Parathyroid adenoma (tissue), 2 donors: ENCODE measurements around the gene HERPUD1.

Source experiments
- H2AFZ ChIP-seq: fragments of 300-600 bp; sonication (generic); one replicate; pipeline ENCODE4 v1.7.0; 2017; ENCODE audit warnings: antibody characterized with exemption, mild to moderate bottlenecking
- H3K27ac ChIP-seq: fragments of 300-600 bp; sonication (generic); one replicate; pipeline ENCODE4 v1.7.0; 2017
- H3K27me3 ChIP-seq: fragments of 300-600 bp; sonication (generic); one replicate; pipeline ENCODE4 v1.7.0; 2017; ENCODE audit warnings: low read length; ENCODE audit not compliant: control insufficient read depth, insufficient read depth
- H3K36me3 ChIP-seq: fragments of 300-600 bp; sonication (generic); one replicate; pipeline ENCODE4 v1.7.0; 2017; ENCODE audit warnings: low read length; ENCODE audit not compliant: control insufficient read depth, insufficient read depth
- H3K4me1 ChIP-seq: fragments of 300-600 bp; sonication (generic); one replicate; pipeline ENCODE4 v1.7.0; 2017; ENCODE audit warnings: control low read depth
- H3K4me2 ChIP-seq: fragments of 300-600 bp; sonication (generic); one replicate; pipeline ENCODE4 v1.7.0; 2017; ENCODE audit warnings: low read length
- H3K4me3 ChIP-seq: fragments of 300-600 bp; sonication (generic); one replicate; pipeline ENCODE4 v1.7.0; 2017; ENCODE audit warnings: low read depth, low read length
- H3K79me2 ChIP-seq: fragments of 300-600 bp; sonication (generic); one replicate; pipeline ENCODE4 v1.7.0; 2017; ENCODE audit warnings: control low read depth
- H3K9ac ChIP-seq: fragments of 300-600 bp; sonication (generic); one replicate; pipeline ENCODE4 v1.7.0; 2017; ENCODE audit warnings: mild to moderate bottlenecking
- H3K9me3 ChIP-seq: fragments of 300-600 bp; sonication (generic); one replicate; pipeline ENCODE4 v1.7.0; 2017; ENCODE audit warnings: low read length; ENCODE audit not compliant: control insufficient read depth
- TF ChIP-seq, protein P1 (sequence below): fragments of 300-600 bp; sonication (generic); IDR thresholded peaks from one replicate; pipeline ENCODE4 v1.7.0; 2017; ENCODE audit warnings: antibody characterized with exemption, mild to moderate bottlenecking
- donor health status: primary hyperparathyroidism.

Gene HERPUD1

DNA sequence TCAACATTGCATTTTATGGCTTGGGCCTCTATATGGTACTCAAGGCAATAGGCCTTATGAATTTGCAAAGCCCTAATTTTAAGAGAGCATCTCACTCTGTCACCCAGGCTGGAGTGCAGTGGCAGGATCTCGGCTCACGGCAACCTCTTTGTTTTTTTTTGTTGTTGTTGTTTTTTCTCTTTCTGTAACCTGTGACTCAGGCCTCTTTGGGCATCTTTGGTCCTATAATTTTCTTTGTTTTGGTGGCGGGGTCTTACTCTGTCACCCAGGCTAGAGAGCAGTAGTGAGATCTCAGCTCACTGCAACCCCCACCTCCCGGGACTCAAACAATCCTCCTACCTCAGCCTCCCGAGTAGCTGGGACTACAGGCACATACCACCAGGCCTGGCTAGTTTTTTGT, 21.8 kb upstream of the HERPUD1 start:
- Histone ChIP-seq H3K27me3 (no peaks in the 10 kb centered on the region), H3K9me3 (no peaks in the 10 kb centered on the region), H3K27ac (peak overlapping the region; percentile 60), H3K4me2 (no peak overlapping the region), H3K79me2 (no peaks in the 10 kb centered on the region), H3K4me3 (no peak overlapping the region), H3K4me1 (peaks cover 11% of the 10 kb centered on the region), H3K36me3 (no peaks in the 10 kb centered on the region), H2AFZ (no peak overlapping the region), H3K9ac (no peak overlapping the region)
- TF ChIP-seq, protein P1, sequence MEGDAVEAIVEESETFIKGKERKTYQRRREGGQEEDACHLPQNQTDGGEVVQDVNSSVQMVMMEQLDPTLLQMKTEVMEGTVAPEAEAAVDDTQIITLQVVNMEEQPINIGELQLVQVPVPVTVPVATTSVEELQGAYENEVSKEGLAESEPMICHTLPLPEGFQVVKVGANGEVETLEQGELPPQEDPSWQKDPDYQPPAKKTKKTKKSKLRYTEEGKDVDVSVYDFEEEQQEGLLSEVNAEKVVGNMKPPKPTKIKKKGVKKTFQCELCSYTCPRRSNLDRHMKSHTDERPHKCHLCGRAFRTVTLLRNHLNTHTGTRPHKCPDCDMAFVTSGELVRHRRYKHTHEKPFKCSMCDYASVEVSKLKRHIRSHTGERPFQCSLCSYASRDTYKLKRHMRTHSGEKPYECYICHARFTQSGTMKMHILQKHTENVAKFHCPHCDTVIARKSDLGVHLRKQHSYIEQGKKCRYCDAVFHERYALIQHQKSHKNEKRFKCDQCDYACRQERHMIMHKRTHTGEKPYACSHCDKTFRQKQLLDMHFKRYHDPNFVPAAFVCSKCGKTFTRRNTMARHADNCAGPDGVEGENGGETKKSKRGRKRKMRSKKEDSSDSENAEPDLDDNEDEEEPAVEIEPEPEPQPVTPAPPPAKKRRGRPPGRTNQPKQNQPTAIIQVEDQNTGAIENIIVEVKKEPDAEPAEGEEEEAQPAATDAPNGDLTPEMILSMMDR: no peak

DNA sequence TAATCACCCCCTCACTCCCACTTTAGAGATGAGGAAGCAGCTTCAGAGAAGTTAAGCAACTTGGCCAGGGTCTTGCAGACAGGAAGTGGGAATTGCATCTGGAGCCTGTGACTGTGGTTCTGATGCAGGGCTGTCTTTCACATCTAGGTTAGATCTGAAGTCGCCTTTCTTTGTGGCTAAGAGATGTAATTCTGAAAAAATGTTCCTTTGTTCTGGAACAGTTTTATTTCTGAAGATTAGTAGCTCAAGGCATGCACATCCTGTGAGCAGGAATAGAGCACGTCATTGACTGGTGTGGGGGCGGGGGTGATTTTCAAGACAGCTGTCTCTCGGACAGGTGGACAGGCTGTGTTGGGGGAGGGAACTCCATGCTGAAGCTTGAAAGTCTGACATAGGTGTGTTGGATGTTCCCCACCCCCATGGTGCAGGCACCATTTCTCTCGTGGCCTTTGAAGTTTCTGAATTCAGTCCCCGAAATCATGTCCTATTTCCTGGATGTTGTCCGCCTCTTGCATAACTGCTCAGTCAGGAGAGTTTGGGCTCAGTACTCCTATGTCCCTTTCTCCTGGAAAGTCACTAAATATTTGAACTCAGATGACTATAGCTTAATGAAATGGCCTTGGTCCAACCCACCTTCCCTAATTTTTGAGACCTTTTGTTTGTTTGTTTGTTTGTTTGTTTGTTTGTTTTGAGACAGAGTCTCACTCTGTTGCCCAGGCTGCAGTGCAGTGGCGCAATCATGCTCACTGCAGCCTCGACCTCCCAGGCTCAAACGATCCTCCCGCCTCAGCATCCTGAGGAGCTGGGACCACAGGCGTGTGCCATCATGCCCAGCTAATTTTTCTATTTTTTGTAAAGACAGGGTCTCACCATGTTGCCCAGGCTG, 21.0 kb upstream of the HERPUD1 start:
- H3K4me1 ChIP-seq: peaks cover 11% of the 10 kb centered on the region

GRCh38 chr16:56911771-56912571, 20.0 kb upstream of the HERPUD1 start:
- no peak overlapping the region for H3K9ac ChIP-seq
- H3K36me3 ChIP-seq: no peaks in the 10 kb centered on the region
- no peaks in the 10 kb centered on the region for H3K27me3 ChIP-seq
- no peaks in the 10 kb centered on the region for H3K79me2 ChIP-seq
- H3K27ac ChIP-seq: peak overlapping the region; percentile 60
- no peak overlapping the region for H3K4me3 ChIP-seq
- H3K9me3 ChIP-seq: no peaks in the 10 kb centered on the region
- H3K4me1 ChIP-seq: peaks cover 11% of the 10 kb centered on the region
- TF ChIP-seq, protein P1: no peak
- H3K4me2 ChIP-seq: no peak overlapping the region
- no peak overlapping the region for H2AFZ ChIP-seq

More for the DNA sequence above, 21.0 kb upstream of the HERPUD1 start:
- H3K4me2 ChIP-seq: no peak overlapping the region
- H3K27me3 ChIP-seq: no peaks in the 10 kb centered on the region
- H3K79me2 ChIP-seq: no peaks in the 10 kb centered on the region
- no peak overlapping the region for H3K9ac ChIP-seq
- TF ChIP-seq, protein P1: no peak
- H3K27ac ChIP-seq: peak overlapping the region; percentile 60
- no peaks in the 10 kb centered on the region for H3K9me3 ChIP-seq
- H3K4me3 ChIP-seq: no peak overlapping the region
- H3K36me3 ChIP-seq: no peaks in the 10 kb centered on the region
- no peak overlapping the region for H2AFZ ChIP-seq

DNA sequence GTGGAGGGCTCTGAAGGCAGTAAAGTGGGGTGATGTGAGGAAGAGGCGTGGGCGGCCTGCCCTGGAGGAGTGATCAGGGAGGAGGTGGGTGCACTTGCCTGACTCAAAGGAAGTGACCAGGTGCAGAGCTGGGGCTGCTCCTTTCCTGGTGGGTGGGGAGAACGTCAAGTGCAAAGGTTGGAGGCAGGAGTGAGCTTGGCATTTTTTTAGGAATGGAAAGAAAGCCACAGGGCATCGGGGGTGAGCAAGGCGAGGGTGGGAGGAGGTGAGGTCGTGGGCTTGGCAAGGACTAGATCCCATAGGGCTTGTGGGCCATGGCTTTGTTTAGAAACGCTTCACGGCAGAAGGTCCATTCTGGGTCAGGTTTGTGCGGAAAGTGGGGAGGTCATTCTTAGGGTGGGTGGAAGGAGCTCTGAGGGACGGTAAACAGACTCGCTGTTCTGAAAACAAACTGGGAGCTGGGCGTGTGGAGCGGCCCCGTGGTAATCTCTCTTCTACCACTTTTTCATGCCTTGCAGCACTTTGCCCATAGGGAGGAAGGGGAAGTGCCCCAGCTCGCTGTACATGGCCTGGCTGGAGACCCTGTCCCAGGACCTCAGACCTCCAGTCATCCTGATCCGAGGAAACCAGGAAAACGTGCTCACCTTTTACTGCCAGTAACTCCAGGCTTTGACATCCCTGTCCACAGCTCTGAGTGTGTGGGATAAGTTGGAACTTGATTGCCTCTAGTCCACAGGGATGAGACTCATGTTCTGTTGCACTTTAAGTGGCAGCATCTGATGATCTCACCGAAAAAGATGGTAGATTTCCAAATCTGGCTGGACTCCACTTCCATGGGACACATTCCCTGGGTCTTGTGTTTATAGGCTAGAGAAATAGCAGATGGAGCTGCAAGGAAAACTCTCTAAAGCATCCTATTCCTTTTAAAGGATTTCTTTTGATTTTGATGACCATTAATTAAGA, 18.9 kb upstream of the HERPUD1 start:
- Histone ChIP-seq H3K27me3 (no peaks in the 10 kb centered on the region), H2AFZ (peak overlapping the region; percentile 64), H3K27ac (peak overlapping the region; percentile 51), H3K79me2 (no peaks in the 10 kb centered on the region), H3K4me3 (no peak overlapping the region), H3K4me2 (no peak overlapping the region), H3K36me3 (no peaks in the 10 kb centered on the region), H3K4me1 (peaks cover 11% of the 10 kb centered on the region), H3K9ac (no peak overlapping the region), H3K9me3 (no peaks in the 10 kb centered on the region)
- TF ChIP-seq, protein P1: no peak
